ENCODE results near the gene ZNF502.

Gene ZNF502

DNA sequence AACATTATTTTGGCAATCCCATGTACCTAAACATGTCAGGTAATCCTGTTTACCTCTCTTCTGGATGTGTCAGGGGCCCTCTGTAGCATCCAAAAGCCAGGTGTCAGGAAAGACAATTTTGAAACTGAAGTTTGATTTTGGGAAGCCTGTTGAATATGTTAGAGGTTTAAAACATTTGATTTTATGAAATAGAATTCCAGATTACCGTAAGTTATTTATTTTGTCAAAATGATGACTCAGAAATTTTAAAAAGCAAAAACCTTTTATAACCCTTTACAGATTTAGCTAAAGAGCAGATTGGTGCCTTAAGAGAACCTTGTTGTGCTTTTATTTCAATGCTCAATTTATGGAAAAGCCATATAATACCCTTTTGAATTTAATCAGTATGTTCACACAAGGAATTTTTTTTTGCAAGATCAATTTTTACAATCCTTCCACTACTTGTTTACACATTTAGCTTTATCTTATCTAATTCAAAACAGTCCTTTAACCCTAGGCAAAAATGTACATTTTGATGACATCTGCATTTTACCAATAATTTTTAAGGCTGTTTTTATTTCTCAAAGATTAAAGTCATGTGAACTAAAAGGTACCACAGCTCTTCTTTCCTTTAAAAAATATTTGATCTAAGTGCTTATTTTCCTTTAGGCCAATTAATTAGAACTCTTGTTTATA, 59.1 kb downstream of the ZNF502 start:
- no peak for DNase-seq

DNA sequence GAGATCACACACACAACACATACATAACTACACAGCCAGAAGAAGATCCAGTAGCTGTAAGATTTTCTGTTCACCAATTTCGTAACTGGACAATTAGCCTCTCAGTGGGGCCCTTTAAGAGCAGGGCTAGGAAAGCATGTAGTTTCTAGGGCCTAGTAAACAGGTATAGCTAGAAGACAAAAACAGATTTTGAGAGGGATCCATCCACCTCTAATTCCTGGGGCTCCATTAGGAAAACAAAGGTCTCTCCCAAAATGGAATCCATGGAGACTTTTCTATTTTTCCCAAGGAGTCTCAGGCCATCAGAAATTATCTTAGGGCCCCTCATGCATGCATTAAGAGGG, 59.6 kb downstream of the ZNF502 start:
- no peak for DNase-seq

Measured in stimulated activated CD4-positive, alpha-beta T cell treated with anti-CD3 and anti-CD28 coated beads, Interleukin-4, amount 100 ng/mL, for 24 hours (primary cell).